Mesenteric fat pad (tissue), 1 donor: ENCODE results near the gene HDAC11. TPM values are rescaled to one million over a fixed set of nuclear protein-coding genes. Genes with fewer than 3 reads are reported as not detected.
A peak's percentile ranks its signal among the peaks of the same experiment; 100 is the strongest.
"Not testable (repeated sequence)": the region's sequence is repeated elsewhere in the genome, so short reads cannot be mapped to it uniquely, and the experiment has no call there.

Source experiments
- DNase-seq: peaks from one replicate; pipeline ENCODE4 v3.0.0-alpha.2; 2020; ENCODE audit warnings: low spot score
- total RNA-seq: library from RNA; stranded (reverse); fragmentation: NEBNext Ultra II Directional; extraction: Animal tissue kit (Norgen Biotek cat#: 25700); gene quantifications from one replicate; pipeline ENCODE4 v1.2.1, GENCODE V29; 2021
- donor health status: DM: yes; HTN: yes; CAD: no.

The HDAC11 gene
- total RNA-seq, 1 donor from 2014 or later = 7.9 TPM

GRCh38 chr3:13492048-13492447, 11.9 kb downstream of the HDAC11 start:
- DNase-seq = peak; percentile 51

GRCh38 chr3:13492976-13493866, 13.1 kb downstream of the HDAC11 start:
- DNase-seq = no peak

DNA sequence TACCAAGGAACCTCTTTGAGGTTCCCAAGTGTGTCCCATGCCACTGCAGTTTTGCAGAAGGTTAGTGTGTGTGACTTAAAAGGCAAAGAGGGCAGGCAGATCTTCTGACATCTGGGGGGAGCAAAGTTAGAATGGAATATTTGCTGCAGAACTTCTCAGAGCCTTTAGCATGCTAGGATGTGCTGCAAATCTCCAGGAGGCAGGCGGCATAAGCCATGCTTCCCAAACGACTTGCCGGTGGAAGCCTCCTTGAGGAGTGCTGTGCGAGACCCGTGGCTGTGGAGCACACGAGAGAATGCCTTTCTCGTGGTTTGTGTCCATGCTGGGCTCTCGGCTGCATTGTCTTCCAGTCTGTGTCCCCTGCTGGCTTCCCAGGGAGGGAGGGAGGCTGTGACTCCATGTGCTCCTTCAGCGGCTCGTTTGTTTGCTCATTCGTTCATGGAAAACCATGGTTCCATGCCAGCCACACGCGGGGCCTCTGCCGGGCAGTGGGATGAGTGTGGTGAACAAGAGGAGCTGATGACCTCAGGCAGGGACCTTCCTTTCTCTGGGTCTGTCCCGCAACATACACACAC, 13.8 kb downstream of the HDAC11 start:
- no peak for DNase-seq

DNA sequence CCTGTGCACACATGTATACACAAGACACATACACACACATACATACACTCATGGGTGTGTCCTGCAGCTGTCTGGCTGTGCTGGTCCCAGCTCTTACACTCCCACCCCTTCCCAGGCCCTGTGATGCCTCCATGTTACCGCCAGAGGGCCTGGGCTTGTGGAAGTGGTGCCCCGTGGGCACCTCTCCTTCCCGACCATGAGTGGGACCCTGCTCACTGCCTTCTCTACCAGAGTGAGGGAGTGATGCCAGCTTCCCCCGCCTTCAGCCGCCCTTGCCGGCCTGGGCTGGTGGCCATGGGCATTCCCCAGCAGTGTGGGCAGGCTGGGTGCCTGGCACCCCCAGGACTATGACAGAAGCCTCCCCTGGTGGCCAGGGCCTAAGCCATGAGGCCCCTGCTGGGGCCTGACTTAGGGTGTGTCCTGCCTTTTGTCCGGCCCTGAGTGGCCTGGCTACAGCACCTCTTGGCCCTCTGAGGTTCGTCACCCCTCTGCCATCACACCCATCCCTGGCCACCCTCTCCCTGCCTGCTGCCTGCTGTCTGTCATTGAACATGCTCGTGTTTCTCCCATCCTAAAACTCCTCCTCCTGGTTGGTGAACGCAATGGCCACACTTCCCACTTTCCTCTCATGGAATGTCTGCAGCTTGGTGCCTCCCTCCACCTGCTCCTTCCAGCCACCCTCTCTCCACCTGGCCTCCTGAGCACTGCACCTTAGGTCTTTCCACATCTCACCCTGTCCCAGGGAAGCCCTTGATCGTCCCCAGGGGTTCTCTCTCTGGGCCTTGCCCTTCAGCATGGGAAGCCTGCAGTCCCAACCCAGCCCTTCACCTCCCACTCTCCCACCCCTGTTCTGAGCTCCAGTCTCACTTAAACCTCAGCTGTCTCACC, 14.6 kb downstream of the HDAC11 start:
- DNase-seq = no peak

DNA sequence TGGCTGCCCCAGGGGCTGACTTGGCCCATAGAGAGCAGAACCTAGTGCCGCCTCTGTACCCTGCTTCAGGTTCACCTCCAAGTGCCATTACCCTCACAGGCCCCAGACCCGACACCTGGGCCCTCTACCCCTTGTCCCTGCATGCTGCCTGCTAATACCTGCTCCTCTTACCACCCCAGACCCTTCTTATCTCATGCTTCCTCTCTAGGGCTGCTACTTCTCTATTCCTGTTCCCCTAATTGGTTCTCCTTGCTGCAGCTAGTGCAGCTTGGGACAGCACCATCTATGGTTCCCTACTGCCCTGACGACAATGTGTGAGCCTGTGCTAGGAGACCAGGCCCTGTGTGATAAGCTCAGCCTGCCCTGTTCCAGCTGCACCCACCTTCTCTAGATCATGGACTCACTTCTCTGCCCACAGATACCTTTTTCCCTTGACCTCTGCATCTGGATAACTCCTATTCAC, 15.3 kb downstream of the HDAC11 start:
- DNase-seq = no peak

GRCh38 chr3:13495921-13496723, 16.0 kb downstream of the HDAC11 start:
- DNase-seq = no peak

- DNase-seq = no peak
Measured at GRCh38 chr3:13496879-13497278, 16.8 kb downstream of the HDAC11 start.

- no peak for DNase-seq
Measured at GRCh38 chr3:13497386-13497785, 17.3 kb downstream of the HDAC11 start.

DNA sequence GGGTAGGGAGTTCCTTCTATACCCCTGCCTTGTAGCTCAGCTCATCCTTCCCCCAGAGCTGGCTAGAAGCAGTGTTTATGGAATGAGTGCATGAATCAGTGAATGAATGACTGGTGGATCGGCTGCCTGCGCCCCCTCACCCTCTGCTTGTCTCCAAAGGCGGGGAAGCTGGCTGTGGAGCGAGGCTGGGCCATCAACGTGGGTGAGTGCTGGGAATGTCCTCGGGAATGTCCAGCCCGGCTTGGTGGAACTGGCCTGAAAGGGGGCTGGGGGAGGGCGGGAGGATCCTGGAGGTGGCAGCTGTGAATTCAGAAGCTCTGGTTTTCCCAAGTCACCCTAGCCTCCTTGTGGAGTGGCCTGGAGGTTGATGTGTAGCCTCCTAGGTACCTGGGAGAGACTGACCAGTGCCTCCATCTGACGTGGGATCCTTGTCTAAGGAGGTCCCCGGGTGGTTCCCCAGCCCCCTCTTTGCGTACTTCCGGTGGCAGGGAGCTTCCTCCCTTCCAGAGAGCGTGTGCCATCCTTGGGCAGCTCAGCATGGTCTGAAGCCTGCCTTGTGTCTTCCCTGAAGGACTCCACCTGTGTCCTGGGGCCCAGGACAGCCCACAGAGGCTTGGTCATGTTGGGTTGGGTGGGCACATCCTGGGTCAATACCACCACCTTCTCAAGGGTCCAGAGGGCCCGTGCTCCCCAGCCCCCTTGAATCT, 18.4 kb downstream of the HDAC11 start:
- DNase-seq = no peak

- not testable (repeated sequence) for DNase-seq
Measured at GRCh38 chr3:13499246-13499645, 19.1 kb downstream of the HDAC11 start.

GRCh38 chr3:13500133-13500885, 20.2 kb downstream of the HDAC11 start:
- no peak for DNase-seq

- no peak for DNase-seq
Measured at GRCh38 chr3:13501056-13501455, 20.9 kb downstream of the HDAC11 start.

- DNase-seq = no peak
Measured at GRCh38 chr3:13501521-13501920, 21.4 kb downstream of the HDAC11 start.

DNA sequence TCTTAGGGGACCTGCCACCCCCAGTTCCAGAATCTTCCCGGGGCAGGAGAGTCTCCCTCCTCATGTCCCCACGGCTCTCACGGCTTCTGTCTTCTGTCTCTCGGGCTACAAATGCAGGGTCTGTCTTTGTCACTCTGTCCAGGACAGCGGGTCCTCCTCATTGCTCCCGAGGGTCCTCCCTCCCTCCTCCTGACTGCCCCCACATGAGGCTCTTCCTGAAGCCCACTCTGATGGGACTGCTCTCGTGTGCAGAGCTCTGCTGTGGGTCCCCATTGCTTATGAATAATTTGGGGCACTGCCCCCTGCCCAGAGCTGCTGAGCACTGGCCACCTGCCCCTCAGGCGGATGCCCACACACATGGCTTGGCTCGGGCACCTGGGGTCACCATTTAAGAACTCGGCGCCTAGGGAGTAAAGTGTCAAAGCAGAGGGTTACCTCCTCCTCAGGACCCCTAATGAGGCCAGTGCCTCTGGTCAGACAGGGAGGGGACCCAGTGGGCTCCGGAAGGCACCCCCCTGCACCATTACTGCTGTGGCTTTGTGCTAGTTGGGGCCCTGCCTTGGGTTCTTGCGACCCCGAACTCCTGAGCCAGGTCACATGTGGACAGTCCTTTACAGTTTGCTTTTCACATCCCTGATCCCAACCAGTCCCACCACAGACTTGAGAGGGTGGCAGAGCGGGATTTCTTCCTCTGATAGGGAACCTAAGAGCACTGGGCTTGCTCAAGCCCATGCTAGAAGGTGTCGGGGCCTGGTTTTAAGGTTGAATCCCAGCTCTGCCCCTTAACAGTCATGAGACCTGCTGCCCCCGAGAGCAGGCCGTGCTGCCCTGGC, 22.1 kb downstream of the HDAC11 start:
- no peak for DNase-seq

DNA sequence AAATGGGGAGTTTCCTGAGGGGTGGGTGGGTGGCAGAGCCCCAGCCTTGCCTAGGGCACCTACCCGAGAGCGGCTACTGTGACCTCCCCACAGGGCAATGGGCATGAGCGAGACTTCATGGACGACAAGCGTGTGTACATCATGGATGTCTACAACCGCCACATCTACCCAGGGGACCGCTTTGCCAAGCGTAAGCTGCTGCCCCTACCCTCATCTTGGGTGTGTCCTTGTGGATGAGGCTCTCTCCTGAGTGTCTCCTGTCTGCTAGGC, 22.6 kb downstream of the HDAC11 start:
- DNase-seq = no peak

GRCh38 chr3:13504161-13504831, 24.2 kb downstream of the HDAC11 start:
- DNase-seq = no peak

- DNase-seq = no peak
Measured at GRCh38 chr3:13505147-13506130, 25.3 kb downstream of the HDAC11 start.
